HG02970 (cell line): ENCODE data around the gene GLIS1.

Experiments used
- ATAC-seq: cut with Tn5 transposase; IDR thresholded peaks from one replicate; pipeline ENCODE4 v1.9.1; 2021; ENCODE audit warnings: mild to moderate bottlenecking, moderate library complexity, moderate number of reproducible peaks; ENCODE audit not compliant: unreplicated experiment, low FRiP score

Gene GLIS1

DNA sequence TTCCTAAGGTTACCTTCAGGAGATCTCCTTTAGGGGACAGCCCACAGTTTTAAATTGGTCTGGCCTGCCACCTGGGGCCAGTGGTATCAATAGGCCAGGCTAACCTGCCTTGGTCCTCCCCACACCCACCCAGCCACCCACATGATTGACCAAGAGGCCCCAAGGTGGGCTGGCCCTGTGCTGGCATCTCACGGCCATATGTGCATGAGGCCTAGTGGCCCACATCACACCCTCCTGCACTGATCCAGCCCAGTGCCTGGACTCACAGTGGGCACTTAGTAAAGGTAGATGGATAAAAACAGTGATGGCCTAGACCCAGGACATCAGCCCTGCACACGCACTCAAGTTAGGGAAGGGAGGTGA, 197.7 kb downstream of the GLIS1 start:
- no peak for ATAC-seq

- no peak for ATAC-seq
Observed at GRCh38 chr1:53540604-53541262, 198.2 kb downstream of the GLIS1 start.

DNA sequence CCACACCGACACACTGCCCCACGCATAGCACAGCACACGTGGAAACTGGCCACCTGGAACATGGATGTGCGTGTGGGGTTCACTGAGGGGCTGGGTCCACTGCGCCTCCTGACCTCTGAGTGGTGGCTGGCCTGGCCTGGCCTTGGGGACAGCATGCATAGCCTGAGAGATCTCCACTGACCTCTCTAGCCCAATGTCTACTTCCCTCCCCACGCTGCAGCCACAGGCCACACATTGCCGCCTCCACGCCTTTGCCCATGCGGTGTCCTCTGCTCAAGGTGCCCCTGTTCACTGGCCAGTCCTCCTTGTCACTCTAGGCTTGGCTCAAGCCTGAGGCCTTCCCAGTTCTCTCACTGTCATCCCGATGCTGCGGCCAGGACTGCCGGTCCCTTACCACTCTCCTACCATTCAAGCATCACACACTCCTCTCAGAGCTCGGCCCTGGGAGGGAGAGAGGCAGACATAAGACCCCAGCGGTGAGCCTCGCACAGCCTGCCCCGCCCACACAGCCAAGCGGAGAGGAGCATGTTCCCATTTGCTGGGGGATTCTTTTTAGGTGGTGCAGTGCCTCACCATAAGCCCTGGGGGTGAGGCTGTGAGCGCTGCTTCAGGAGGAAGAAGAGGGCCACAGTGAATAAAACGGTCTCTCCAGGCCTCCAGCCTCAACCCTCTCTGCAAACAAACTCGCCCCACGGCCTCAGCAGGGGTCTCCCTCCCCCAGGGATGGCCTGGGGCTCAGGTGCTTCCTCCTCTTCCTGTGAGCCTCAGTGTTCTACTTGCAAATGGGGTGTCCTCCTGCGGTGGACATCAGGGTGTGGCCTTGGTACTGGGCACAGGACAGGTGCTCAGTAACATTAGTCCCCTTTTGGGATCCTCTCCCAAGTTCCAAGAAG, 199.0 kb downstream of the GLIS1 start:
- ATAC-seq = no peak

- no peak for ATAC-seq
Observed at GRCh38 chr1:53539226-53539625, 199.7 kb downstream of the GLIS1 start.

DNA sequence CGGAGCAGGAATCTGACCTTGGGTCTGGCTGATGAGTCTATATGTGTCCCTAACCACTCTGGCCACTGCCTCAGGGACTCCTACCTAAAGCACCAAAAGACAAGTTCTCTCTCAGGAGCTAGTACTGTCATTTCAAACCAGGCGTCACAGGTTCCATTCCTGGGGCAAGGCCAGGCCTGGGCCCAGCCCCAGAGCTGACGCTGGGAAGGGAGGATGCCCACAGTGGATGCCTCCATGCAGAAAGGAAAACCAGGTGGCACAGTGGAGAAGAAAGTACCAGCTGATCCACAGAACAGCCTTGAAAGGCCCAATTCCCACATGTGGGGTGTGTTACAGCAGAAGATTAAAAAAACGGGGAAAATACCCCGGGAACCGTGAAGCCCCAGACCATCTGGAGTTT, 202.4 kb downstream of the GLIS1 start:
- no peak for ATAC-seq

DNA sequence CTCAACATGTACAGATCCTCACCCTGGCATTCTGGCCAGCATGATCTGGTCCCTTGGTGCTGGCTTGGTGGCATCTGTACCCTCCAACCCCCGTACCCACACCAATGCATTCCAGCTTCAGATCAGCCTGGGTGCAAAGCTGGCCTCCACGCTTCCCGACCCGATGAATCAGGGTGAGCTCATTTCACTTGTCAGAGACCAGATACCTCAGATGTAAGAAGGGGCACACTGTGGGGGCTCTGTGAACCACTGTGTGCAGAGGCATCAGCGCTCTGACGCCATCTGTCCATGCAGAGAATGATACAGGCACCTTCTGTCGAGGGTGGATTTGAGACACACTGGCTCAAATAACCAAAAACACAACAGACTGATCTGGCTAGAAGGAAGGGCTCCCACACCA, 203.1 kb downstream of the GLIS1 start:
- no peak for ATAC-seq

DNA sequence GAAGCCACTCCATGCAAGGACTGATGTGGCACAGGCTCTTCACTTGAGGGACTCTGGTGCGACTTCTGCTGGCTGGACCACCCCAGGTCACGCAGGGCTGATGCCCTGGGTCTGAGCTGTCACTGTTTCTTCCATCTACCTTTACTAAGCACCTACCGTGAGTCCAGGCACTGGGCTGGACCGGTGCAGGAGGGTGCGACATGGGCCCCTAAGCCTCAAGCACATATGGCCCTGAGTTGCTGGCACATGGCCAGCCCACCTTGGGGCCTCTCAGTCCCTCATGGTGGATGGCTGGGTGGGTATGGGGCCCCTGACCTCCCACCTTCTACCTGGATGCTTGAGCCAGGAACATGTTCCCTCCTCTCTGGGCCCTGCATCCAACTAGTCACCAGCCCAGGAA, 203.7 kb downstream of the GLIS1 start:
- no peak for ATAC-seq

GRCh38 chr1:53532912-53533311, 206.1 kb downstream of the GLIS1 start:
- ATAC-seq = no peak

DNA sequence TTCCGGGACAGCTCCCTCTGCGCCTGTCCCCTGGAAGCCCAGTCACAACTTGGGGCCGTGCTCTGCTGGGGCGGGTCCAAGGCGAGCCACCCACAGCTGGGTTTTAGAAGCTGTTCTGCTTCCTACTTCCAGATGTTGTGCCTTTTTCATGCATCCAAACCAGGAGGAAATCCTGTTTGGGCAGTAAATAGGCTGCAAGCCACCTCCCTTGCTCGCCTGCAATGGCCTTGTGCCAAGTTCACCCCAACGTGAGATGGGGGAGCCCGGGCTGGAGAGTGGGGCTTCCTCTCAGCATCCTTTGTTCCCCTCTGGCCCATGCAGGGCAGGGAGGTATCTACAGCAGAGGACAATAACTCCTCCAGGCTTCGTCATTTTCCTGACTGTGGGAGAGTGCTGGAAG, 206.6 kb downstream of the GLIS1 start:
- ATAC-seq = no peak

- no peak for ATAC-seq
Observed at GRCh38 chr1:53530550-53530949, 208.4 kb downstream of the GLIS1 start.

GRCh38 chr1:53529555-53529954, 209.4 kb downstream of the GLIS1 start:
- ATAC-seq = no peak

GRCh38 chr1:53527368-53527767, 211.6 kb downstream of the GLIS1 start:
- ATAC-seq = no peak

- ATAC-seq = no peak
Observed at GRCh38 chr1:53526451-53527101, 212.4 kb downstream of the GLIS1 start.

DNA sequence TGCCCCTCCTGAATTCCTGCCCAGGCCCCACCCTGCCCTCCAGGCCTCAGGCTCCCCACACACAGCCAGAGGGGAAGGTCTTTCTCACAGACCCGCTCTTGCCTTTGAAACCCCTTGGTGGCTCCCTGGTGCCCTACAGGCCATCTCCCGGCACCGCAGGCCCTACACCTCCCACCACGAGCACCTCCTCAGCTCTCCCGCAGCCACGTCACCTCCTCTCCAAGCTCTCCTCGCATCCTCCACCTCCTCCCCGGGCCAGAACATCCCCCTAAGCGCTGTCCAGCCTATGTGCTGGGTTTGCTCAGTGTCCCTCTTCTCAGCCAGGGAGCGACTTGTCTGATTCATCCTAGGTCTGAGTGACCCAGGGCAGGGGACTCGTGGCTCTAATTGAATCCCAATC, 213.4 kb downstream of the GLIS1 start:
- ATAC-seq = no peak

- ATAC-seq = no peak
Observed at GRCh38 chr1:53524428-53525375, 214.3 kb downstream of the GLIS1 start.

DNA sequence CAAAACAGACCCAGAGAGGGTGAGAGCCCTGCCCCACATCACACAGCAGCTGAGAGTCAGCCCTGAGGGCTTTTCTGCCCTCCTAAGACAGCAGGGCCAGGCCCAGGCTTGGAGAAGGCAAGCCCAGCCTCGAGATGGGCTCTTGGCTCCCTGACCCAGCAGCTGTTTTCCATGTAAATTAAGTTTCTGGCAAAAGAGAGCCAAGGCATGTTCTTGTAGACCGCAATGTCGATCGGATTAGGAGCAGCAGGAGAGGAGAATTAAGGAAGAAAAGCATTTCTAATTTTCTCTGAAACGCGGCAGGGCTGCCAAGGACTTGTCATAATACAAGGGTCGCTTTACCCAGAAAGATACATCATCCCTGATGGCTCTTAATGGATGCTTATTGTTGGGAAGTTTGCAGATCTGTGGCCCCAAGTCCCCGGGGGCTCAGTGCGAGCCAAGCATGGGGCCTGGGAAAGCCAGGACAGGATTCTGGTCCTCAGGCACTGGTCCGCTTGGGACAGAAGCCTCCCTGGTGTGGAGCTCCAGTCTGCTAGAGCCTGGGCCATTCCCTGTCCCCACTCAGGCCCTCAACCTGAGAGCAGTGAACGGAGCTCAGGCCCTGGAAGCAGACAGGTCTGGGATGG, 216.9 kb downstream of the GLIS1 start:
- no peak for ATAC-seq

DNA sequence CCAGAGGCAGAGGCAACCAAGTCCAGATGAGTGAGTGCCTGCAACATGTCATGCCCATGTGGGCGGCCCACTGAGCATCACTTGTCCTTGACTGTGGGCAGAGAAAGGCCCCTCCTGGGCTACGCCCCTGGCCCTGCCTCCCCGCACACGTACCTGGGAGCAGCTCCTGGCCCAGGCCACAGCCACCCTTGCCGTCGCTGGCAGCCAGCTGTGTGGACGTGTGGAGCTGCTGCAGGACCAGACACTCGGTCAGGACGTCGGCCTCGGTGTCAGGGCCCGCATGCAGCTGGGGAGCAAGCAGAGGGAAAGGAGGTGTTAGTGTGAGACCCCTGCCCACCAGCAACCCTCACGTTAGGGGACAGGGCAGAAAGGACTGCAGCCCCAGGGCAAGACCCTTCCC, 218.5 kb downstream of the GLIS1 start:
- ATAC-seq = no peak

DNA sequence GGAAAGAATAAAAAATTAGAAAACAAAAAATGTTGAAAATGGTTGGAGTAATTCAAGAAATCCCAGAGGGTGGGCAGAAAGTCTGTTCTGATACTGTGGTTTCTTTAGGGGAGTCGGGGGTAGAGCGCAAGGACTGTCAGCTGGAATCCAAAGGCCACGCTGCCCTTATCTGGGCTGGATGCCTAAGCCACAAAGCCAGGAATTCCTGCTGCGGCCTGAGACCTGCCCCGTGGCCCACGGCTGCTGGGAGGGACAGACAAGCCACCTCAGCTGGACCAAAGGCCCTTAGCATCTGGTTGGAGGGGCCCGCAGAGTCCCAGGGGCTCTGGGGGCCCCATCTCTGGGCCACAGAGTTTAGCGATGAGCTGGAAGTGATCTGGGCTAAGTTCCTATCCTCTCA, 219.5 kb downstream of the GLIS1 start:
- ATAC-seq = no peak

DNA sequence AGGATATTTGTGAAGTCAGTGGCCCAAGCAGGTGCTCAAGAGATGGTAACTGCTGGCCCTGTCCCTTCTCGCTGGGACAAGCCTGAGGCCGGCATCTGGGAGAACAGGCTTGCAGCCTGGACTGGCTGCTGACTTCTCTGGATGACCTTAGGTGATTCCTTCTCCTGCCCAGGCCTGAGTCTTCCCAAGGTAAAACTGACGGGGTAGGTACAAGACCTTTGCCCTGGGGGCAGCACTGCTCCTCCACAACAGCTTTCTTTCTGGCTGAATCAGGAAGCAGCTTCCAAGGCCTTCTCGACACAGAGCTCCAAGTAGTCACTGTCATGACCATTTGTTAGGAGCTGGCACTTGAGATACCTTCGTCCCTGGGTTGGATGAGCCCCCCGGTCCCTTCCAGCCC, 220.2 kb downstream of the GLIS1 start:
- no peak for ATAC-seq

DNA sequence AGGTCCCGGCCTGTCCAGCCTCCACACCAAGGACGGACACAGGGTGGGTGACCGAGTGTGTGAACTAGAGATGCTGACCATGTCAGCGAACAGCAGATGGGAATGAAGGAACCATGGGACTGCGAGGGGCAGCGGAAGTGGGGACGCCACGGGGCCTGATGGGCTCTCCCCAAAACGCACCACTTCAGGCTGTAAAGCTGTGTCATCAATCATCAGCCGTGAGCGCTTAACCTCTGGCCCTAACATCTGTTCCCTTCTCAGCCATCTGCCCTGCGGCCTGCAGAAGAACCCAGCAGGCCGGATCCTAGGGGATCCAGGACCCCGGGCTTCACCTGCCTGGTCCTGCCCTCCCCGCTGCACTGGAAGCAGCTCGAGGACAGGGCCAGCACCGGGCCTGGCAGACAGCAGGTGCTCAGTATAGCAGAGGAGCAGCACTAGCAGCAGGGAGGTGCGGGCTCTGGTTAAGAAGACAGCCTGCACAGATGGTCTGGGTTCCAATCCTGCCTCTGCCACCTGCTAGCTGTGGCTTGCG, 221.1 kb downstream of the GLIS1 start:
- no peak for ATAC-seq
